GM18868 (cell line): ENCODE measurements around the gene SPATA17.
A peak's percentile ranks its signal among the peaks of the same experiment; 100 is the strongest.
"Not testable (repeated sequence)": the region's sequence is repeated elsewhere in the genome, so short reads cannot be mapped to it uniquely, and the experiment has no call there.

ENCODE experiments used
- ATAC-seq: cut with Tn5 transposase; IDR thresholded peaks from one replicate; pipeline ENCODE4 v1.9.1; 2021; ENCODE audit warnings: mild to moderate bottlenecking, moderate library complexity; ENCODE audit not compliant: unreplicated experiment

Gene SPATA17

DNA sequence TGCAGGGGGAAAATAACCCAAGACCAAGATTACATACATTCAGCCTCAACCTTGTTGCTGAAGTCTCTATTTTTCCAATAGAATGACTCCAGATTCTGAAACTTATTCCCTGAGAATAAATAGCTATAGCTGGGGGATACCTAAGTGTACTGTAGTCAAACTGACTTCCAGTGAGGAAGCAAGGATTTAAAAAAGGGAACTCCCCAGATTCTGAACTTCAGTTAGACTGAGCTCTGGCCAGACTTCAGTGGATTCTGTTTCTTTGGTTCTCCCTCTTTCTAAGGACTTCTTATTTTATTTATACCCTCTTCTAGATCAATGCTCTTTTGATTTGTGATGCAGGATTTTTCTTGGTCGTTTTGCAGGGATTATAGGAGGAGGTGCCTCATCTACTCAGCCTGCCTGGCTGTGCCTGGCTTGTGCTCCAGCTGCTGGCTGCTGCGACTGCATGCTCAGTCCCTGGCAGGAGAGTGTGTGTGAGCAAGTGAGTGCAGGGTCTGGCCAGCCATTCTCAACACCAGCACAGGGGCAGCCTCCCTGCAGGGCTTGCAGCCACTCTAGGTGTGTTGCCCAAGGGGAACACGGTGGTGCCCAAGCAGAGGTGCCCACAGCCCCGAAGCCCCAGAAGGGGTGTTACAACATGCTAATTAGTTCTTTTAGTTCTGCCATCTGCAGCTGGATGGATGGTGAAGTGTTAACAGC is 43.0 kb downstream of the SPATA17 start:
- no peak for ATAC-seq

DNA sequence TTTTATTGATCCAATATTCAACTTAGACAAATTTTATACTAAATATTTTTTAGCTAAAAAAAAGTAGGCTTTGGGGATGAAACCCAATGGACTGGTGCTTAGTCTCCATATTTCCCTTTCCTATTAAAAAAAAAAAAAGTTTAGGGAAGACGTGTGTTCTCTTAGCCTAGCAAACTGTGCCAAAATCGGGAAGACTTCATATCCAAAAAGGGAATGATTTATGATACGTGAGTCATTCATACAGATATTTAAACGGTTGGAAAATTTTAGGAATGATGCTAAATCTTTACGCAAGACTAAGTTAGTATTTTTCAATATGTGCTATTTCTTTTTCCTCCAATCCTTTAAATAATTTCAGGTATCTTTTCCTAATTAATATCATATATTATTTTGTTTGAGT is 50.7 kb downstream of the SPATA17 start:
- ATAC-seq: no peak

DNA sequence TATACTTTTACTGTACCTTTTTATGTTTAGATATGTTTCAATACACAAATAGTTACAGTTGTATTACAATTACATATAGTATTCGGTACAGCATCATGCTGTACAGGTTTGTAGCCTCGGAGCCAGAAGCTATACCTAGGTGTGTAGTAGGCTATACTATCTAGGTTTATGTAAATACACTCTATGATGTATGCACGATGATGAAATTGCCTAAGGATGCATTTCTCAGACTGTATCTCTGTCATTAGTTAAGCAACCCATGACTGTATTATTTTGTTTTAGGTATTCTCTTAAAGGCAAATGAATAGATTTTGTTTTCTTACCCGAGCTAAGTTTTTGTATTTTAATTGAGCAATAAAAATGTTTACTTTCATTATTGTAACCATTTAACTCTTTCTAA is 56.4 kb downstream of the SPATA17 start:
- no peak for ATAC-seq

DNA sequence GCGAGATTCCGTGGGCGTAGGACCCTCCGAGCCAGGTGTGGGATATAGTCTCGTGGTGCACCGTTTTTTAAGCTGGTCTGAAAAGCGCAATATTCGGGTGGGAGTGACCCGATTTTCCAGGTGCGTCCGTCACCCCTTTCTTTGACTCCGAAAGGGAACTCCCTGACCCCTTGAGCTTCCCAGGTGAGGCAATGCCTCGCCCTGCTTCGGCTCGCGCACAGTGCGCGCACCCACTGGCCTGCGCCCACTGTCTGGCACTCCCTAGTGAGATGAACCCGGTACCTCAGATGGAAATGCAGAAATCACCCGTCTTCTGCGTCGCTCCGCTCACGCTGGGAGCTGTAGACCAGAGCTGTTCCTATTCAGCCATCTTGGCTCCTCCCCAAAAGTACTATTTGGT is 65.0 kb downstream of the SPATA17 start:
- ATAC-seq: not testable (repeated sequence)

DNA sequence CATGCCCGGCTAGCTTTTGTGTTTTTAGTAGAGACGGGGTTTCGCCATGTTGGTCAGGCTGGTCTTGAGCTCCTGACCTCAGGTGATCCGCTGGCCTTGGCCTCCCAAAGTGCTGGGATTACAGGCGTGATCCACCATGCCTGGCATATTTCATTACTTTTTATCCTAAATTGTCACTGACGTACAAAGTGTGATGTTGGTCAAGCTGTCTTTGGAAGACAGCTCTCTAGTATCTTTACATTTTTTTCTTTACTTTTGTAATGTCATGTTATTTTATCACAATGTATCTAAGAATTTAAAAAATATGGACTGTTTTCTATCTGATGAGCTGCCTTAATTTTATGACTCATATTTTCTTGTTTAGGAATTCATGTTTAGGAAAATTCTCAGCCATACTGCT is 72.2 kb downstream of the SPATA17 start:
- no peak for ATAC-seq

DNA sequence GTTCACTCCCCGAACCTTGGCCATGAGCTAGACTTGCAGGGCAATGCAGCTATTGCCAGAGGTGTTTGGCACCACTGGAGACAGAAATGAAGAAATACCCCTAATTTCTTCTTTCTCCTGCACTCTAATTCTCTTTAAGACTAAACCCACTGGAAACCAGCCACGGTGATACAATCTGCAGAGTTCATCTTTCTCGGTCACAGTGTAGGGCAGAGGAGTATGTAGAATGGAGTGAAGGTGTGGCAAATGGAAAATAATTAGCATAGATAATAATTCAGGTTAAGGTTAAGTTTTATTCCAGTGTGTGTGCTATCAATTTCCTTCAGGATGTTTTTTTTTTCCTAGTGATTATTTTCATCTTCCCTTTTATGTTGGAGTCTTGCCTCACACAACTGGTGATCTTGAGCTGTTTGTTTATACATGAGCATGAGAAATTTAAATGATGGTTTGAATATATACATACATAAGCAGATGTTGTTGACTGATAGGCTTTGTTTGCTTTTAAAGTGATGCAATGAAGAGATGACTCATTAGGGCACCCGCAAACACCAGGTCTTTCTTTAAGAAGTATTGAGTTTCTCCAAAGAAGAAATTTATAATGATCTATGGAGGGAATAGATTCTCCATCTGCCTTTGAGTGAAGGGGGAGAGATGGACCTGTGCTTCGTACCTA is 81.9 kb downstream of the SPATA17 start:
- no peak for ATAC-seq

DNA sequence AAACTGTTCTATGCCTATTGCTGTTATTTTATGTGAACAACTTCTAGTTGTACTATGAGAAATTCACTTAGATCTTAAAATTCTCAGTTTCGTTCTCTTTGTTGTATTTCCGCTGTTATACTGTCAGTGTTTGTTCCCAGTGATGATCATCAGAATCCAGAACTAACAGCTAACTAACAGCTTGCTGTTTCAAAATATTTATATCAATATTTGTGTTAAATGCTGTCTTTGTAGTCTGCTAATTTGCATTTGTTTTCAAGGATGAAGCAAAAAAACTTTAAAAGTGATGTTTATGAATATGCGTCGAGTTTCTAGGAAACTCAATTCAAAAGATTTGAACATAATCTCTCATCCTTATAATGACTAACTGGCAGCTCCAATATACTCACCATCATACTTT is 84.5 kb downstream of the SPATA17 start:
- ATAC-seq: no peak

DNA sequence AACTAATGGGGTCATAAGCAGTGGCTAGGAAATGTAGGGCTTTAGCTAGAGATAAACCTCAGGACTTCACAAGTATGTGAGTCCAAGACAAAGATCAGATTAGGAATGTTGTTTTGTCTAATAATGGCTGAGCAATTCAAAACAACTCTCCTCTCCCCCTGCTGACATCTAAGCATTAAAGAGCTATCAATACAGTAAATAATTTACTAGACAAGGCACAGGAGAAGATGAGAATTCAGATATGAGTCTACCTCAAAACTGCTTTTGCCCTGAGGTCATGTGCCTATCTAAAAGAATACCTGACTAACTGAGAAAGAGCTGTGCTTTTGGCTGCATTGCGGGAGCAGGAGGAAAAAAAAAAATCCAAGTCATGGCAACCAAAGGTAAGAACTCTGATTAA is 86.8 kb downstream of the SPATA17 start:
- no peak for ATAC-seq

DNA sequence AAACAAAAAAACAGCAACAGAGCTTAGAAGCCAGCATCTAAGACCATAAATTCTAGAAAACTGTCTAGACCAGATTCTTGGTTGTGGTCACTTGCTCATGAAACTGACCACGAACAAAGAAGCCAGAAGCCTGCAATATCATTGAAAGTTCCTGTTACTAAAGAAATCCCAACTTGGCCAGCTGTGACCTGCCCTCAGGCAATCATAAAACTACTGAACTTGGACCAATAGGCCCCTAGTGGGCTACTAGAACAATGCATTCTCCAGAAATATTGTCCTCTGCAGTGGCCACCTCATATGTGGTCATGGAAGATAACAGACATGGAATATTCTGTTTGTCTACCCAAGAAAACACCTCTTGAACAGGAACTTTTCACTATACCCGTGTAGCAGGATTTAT is 87.7 kb downstream of the SPATA17 start:
- ATAC-seq: no peak

DNA sequence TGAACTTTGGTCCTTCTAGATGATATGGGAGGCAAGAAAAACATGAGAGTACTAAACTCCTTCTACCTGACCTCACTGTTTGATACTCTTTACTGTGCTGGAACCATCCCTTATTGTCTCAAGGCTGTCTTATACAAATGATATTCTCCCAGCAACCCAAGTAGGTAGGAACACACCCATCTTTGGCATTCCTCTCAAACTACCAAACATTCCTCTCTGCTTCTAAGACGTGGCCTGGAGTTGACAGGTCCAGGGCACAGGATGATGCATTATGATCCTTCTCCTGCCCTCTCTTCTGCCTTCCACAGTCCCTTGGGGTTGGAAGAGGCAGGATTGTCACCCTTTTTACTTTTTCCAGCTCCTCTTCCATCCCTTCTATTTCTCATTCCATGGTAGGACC is 90.5 kb downstream of the SPATA17 start:
- no peak for ATAC-seq

DNA sequence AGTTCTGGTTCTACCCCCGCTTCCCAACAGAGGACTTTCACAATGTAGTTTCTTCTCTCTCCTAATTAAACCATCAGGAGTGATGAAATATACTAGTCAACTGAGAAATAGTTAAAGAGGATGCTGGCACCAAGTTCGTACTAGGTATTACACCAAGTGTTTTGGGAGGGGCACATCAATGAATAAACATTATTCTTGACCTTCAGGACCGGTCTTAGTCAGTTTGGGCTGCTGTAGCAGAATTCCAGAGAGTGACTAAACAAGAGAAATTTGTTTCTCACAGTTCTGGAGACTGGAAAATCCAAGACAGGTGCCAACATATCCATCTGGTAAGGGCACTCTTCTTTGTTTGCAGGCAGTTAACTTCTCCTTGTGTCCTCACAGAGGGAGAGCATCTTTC is 103.8 kb downstream of the SPATA17 start:
- ATAC-seq: no peak

DNA sequence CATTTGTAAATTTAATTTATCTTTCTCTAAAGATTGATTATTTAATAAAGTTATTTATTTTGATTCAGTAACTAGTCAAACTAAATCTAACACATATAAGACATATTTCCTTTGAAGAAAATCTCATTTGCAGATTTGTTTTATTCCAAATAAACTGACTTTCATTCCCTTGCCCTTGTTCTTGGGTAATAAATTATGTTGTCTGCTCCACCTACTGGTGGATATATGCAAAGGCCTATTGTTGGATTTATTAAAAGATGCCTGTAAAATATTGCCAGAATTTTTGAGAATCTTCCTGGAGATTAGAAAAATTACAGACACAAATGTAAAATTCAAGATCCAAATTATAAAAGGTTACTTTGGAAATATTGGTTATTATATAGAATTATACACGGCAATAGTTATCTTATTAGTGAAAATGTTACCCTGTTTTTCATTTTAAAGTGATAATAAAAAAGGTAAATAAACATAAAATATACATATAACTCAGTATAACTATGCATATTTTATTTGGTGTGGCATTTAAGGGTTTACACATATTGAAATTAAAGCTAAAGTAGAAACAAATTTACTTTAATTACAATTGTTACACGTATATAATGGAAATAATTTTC is 116.1 kb downstream of the SPATA17 start:
- ATAC-seq: peak; percentile 52

DNA sequence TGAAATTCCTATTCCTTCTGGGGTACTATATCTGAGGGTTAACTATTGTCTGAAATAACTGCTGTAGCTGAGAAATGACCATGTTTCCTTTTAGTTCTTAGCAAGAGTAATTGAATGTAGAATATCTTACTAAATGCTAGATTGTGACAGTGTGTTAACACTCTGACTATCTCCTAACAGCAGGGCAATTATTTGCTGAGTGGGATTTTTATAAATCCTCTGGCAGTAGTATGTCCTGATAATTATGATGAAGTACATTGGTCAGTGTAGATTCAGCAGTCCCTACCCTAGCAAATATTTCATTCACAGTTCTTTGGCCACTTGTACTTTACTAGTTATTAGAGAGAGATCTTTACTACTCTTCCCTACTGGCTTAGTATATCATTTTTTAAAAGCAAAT is 138.6 kb downstream of the SPATA17 start:
- no peak for ATAC-seq

DNA sequence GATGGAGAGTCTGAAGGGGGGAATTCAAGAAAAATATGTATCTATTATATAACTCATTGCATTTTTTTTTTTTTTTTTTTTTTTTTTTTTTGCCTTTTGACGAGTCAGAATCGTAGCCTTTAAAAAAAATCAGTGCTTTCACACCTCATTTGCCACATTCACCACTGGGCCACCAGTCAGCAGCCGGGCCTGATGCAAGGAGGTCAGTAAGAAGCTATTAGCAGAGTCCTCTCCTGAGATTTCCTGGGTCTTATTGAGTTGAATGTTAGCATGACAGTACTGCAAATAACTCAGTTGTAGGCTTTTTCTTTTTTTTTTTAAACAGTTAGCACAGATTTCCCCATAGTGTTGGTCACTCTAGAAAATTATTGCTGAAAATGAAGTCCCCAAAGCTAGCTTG is 139.8 kb downstream of the SPATA17 start:
- no peak for ATAC-seq

DNA sequence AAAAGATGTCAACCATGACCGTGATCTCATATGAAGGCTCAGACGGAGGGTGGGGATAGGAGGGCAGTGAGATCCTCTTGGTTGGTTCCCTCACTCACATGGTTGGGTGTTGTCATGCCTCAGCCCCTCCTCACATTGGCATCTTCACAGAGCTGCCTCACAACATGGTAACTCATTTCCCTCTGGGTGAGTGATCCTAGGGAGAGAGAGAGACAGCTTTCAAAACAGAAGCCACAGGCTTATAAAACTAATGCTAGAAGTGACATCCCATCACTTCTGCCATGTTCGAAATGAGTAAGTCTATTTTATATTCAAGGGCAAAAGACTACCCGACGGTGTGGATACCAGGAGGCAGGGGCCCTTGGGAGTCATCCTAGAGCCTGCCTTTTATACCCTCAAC is 145.5 kb downstream of the SPATA17 start:
- ATAC-seq: no peak

DNA sequence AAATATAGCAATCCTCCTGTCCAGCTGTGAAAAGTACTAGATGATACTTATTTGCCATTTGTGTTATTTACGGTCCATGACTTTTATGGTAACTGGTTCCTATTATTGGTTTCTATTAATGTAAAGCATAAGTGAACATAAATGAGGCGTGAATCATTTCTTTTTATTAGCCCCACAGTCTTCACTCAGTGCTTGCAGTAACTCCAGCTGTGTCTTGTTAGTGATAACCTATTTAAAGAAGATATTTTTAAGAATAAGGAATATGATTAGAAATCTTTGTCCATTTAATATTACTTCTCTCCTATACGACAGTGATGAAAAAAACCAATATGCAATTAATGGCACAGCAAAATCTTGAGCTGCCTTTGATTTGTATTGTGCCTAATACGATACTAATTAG is 149.9 kb downstream of the SPATA17 start:
- ATAC-seq: no peak

DNA sequence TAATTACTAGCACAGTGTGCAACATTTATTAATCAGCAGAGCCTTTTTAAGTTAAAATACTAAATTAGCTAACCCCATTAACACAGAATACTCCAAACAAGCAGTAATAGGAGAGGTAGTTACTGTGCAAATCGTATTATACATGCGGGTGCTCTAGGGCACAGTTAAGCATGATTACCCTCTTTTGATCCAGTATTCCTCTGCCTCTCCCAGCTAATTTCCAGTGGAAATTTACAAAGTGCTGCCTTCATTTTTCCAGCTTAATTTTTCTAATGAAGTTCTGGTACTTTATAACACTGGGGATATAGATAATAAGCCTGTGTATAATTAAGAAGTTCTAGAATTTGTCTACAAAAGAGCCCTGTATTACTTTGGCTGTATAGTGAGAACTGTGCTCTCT is 159.9 kb downstream of the SPATA17 start:
- ATAC-seq: no peak

DNA sequence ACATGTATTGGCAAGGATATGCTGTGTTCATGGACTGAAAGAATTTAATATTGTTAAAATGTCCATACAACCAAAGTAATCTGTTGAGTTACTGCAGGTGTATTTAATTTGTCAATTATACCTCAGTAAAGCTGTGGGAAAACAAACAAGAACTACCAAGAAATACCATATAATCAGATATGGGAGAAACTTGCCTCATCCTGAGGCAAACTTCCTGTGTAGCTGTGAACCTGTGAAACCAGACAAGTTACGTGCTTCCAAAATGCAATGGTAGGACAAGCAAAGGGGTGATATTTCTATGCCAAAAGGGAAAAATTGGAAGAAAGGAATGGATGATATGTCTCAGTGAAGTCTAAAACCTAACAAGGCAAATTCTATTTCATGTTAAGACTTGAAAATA is 174.6 kb downstream of the SPATA17 start:
- ATAC-seq: no peak

DNA sequence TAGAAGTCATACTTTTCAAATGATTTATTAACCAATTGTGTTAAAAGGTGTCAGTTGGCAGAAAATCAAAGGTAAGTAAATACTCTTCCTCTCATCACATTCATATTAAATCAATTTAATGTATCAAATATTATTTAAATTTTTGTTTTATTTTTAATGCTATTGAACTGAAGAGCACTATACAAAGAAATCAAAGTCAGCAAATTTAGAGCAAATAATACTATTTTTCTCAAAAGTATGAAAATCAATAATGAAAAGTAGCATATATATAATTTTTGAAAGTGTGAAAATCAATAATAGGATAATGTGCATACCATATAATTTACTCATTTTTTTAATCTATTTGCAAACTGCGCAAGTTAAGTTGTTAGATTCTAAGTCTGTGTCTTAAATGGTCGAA is 181.0 kb downstream of the SPATA17 start:
- ATAC-seq: no peak

DNA sequence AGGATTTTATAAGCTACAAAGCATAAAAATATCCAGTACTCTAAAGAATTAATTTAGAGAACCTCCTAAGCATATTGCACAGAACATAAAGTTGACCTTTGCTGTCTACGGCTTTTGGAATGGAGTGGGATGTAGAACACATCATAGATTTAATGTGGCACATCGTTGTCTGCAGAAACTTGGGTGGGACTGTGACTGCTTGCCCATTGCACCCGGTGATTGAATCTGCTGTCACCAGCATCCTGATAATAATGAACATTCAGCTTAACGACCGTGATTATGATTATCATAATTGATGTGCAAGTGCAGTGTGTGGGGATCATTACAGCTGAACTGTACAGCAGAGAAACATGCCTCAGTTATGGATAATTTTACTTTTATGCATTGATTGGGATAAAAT is 181.9 kb downstream of the SPATA17 start:
- ATAC-seq: no peak

DNA sequence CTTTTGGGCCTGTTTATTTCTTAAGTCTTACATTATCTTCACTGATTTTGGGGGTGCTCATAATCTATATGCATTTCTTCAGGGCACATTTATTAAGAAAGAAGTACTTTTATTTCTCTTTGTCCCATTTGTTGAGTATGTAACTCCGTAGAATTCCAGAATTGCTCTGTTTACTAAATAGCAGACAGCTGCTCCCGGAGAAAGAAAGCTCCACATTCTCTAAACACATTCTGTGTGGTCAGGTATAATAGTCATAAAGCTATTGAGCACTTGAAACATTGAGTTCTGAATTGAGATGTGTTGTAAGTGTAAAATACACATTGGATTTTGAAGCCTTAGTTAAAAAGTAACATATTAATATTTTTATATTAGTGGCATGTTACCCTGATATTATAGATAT is 206.5 kb downstream of the SPATA17 start:
- ATAC-seq: no peak

DNA sequence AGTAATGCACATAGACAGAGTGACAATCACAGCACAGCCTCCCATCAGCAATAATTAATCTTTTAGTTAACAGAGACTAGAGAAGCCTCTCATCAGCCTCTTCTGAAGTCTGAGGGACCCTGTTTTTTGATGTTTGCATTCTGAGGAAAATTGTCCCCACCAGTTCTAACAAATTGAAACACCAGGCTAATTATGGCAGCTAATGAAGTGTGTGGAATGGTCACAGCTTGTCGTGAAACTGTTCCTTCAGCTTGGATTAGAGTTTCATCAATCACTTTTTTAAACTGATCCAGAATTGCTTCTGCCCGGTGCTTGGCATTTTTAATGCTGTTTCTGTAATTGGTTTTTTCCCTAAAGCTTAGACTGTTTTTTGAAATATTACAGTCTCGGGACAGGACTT is 208.0 kb downstream of the SPATA17 start:
- no peak for ATAC-seq
